NCI-H2171 treated with DMSO at 0.1 percent for 48 hours (cell line): Measurements from ENCODE around the gene OSBPL9.
"Not testable (repeated sequence)": the region's sequence is repeated elsewhere in the genome, so short reads cannot be mapped to it uniquely, and the experiment has no call there.

ENCODE experiments used
- DNase-seq: peaks from one replicate; lab custom pipeline; 2025; lab: John Stamatoyannopoulos, UW

OSBPL9 gene

GRCh38 chr1:51794260-51794659 is 177.4 kb downstream of the OSBPL9 start:
- DNase-seq = no peak

GRCh38 chr1:51794868-51795267 is 178.0 kb downstream of the OSBPL9 start:
- DNase-seq = no peak

- no peak for DNase-seq
Observed at GRCh38 chr1:51799372-51799771, 182.5 kb downstream of the OSBPL9 start.

- DNase-seq = no peak
Observed at GRCh38 chr1:51814513-51814912, 197.6 kb downstream of the OSBPL9 start.

GRCh38 chr1:51818487-51818886 is 201.6 kb downstream of the OSBPL9 start:
- DNase-seq = no peak

- not testable (repeated sequence) for DNase-seq
Observed at GRCh38 chr1:51819021-51819420, 202.1 kb downstream of the OSBPL9 start.

- no peak for DNase-seq
Observed at GRCh38 chr1:51819810-51820209, 202.9 kb downstream of the OSBPL9 start.

- peak; percentile 65 for DNase-seq
Observed at GRCh38 chr1:51829058-51829457, 212.2 kb downstream of the OSBPL9 start.

- no peak for DNase-seq
Observed at GRCh38 chr1:51833700-51834099, 216.8 kb downstream of the OSBPL9 start.

GRCh38 chr1:51837243-51837642 is 220.4 kb downstream of the OSBPL9 start:
- no peak for DNase-seq
